Spleen (tissue), 7 donors: ENCODE measurements around the gene GRK4.
A peak's percentile ranks its signal among the peaks of the same experiment; 100 is the strongest.

Source experiments
- CTCF ChIP-seq, 11 experiments: fragments of 200-600 bp in 7 of 11; fragments of 450-650 bp in 4 of 11; sonication (generic) in 4 of 11; IDR thresholded peaks in 8 of 11; conservative IDR thresholded peaks in 3 of 11; 1 replicate in 7 of 11; 2 replicates in 4 of 11; pipeline versions ENCODE4 v1.4.0 to v1.8.0; 2016 to 2021; ENCODE audit warnings: antibody characterized with exemption in 11 of 11, inconsistent platforms in 4 of 11, mild to moderate bottlenecking in 1 of 11
- POLR2A ChIP-seq, 3 donors: fragments of 450-650 bp; IDR thresholded peaks; one replicate each; pipeline ENCODE4 v1.5.1; 2017; ENCODE audit warnings: antibody characterized with exemption in 3 of 3, mild to moderate bottlenecking in 1 of 3
- donor health status: DM: no; HTN: no; CAD: no; lungs with moderate emphysema.
- donor health status: DM: no; HTN: no; CAD: no.
- donor health status: DM: no; HTN: no; CAD: no.

DNA sequence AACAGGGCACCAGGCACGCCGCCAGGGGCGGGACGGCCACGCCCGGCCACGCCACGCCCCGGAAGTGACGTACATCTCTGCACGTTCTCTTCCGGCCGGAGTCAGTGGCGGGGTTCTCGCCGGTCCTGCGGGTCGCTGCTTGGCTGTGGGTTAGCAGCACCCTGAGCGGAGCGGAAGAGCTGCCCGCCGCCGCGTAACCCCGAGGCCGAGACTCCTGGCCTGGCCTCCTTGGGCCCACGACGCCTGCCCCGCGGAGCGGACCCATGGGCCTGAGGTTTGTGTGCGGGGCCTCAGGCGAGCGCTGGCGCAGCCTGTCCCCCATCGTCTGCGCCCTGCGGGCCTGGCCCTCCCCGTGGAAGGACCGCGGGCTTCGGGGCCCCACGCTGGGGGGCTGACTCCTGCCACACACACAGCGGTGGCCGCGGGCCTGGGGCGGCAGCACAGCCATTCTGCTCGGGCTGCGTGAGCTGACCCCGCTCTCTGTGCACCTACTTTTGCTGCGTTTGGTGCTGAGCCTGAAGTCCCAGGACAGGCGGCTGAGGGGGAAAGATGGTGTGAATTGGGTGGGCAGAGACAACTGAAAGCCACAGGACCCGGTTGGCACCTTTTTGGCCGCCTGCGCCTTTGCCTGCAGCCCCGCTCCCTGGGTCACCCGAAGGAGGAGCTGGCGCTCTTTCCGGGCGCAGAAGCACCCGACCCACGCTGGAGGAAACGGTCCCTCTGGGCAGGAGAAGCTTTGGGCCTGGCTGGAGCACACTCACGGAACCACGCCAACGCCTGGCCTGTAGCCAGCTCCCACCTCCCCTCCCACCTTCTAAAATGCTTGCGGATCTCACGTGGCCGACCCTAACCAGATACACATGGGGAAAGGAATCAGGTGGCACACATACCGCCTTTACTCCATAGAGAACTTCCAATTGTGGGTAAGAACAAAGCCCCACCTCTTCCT is 28.3 kb upstream of the GRK4 start:
- TF ChIP-seq CTCF (IDR thresholded peaks at IDR 0.05 in 8 of 11, conservative IDR thresholded peaks at IDR 0.05 in 3 of 11) (peak in 9 of 11 experiments; percentile 18 to 59 (median 43)), POLR2A (IDR thresholded peaks at IDR 0.05) (peak in 2 of 3 donors; percentile 70 to 80)
